NOMO-1 (cell line): ENCODE measurements around the gene IDH2.
"Not testable (repeated sequence)": the region's sequence is repeated elsewhere in the genome, so short reads cannot be mapped to it uniquely, and the experiment has no call there.

Source experiments
- DNase-seq, 2 experiments: peaks; one replicate each; lab custom pipeline; 2025; ENCODE audit not compliant: unreplicated experiment in 2 of 2; lab: John Stamatoyannopoulos, UW

Gene IDH2

GRCh38 chr15:90085565-90085964, 16.7 kb downstream of the IDH2 start:
- no peak for DNase-seq

GRCh38 chr15:90084876-90085423, 17.3 kb downstream of the IDH2 start:
- DNase-seq, result no peak

- no peak for DNase-seq
These were observed 18.2 kb downstream of the IDH2 start for GRCh38 chr15:90083954-90084607.

- no peak for DNase-seq
These were observed 18.8 kb downstream of the IDH2 start for GRCh38 chr15:90083419-90083818.

- DNase-seq, result no peak
These were observed 20.0 kb downstream of the IDH2 start for GRCh38 chr15:90082140-90082715.

- no peak for DNase-seq
These were observed 21.4 kb downstream of the IDH2 start for GRCh38 chr15:90080818-90081393.

- no peak for DNase-seq
These were observed 21.9 kb downstream of the IDH2 start for GRCh38 chr15:90080458-90080755.

GRCh38 chr15:90079619-90080457, 22.4 kb downstream of the IDH2 start:
- no peak for DNase-seq

- DNase-seq, result no peak
These were observed 23.3 kb downstream of the IDH2 start for GRCh38 chr15:90078965-90079364.

- no peak for DNase-seq
These were observed 25.6 kb downstream of the IDH2 start for GRCh38 chr15:90076716-90077115.

GRCh38 chr15:90075420-90076289, 26.6 kb downstream of the IDH2 start:
- DNase-seq, result no peak

GRCh38 chr15:90074916-90075315, 27.4 kb downstream of the IDH2 start:
- no peak for DNase-seq

- no peak for DNase-seq
These were observed 28.2 kb downstream of the IDH2 start for GRCh38 chr15:90074023-90074422.

- no peak for DNase-seq
These were observed 29.2 kb downstream of the IDH2 start for GRCh38 chr15:90072978-90073640.

GRCh38 chr15:90071220-90071807, 31.0 kb downstream of the IDH2 start:
- peak; percentile 29 to 85 for DNase-seq

- not testable (repeated sequence) for DNase-seq
These were observed 31.6 kb downstream of the IDH2 start for GRCh38 chr15:90070623-90071022.

GRCh38 chr15:90067953-90068606, 34.2 kb downstream of the IDH2 start:
- no peak for DNase-seq

GRCh38 chr15:90067181-90067952, 34.9 kb downstream of the IDH2 start:
- no peak for DNase-seq
